Measurements from ENCODE around the gene DOK7.

Gene DOK7

DNA sequence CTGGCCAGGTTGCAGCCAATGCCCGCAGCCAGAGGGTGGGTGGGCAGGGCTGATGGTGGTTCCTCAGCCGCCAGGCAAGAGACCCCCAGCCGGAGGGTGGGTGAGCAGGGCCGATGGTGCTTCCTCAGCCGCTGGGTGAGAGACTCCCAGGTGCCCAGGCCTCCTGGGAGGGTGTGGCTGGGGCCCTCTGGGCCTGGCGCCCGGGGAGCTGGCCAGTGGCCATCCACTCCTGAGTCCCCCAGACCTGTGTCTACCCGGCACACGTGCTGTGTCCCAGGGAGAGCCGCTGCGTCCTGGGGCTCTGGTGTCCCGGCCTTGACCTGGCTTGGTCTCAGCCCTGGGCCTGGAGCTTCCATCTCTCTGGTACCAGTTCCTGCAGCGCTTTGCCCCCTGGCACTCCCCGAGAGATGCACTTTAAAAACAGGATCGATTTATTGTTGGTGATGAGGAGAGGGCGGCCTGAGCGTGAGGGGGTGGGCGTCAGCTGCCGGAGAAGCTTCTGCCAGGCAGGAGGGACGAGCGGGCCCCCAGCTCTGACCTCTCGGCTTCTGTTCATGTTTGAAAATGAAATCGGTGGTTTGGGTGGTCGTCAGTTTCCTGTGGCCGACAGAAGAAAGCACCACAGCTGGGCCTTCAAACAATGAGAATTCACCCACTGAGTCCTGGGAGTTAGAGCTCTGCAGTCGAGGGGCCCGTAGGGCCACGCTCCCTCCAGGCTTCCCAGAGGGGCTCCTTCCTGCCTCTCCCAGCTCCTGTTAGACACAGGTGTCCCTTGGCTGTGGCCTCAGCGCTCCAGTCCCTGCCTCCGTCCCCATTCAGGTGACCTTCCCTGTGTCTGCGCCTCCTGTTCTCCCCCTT is 6.5 kb downstream of the DOK7 start:
- H3K36me3 Mint-ChIP-seq = no peaks in the 10 kb centered on the region
- peaks cover 8% of the 10 kb centered on the region for H3K27me3 Mint-ChIP-seq
- DNase-seq = no peak
- no peaks in the 10 kb centered on the region for H3K4me1 Mint-ChIP-seq
- H3K27ac Mint-ChIP-seq = no peak overlapping the region
- CTCF ChIA-PET = interaction anchor here (0.9 kb wide), 1 partner anchor 11 kb away, joined by 3 read pairs; no protein-coding TSS in a partner anchor
- H3K4me3 Mint-ChIP-seq = no peak overlapping the region
- no peaks in the 10 kb centered on the region for H3K9me3 Mint-ChIP-seq

DNA sequence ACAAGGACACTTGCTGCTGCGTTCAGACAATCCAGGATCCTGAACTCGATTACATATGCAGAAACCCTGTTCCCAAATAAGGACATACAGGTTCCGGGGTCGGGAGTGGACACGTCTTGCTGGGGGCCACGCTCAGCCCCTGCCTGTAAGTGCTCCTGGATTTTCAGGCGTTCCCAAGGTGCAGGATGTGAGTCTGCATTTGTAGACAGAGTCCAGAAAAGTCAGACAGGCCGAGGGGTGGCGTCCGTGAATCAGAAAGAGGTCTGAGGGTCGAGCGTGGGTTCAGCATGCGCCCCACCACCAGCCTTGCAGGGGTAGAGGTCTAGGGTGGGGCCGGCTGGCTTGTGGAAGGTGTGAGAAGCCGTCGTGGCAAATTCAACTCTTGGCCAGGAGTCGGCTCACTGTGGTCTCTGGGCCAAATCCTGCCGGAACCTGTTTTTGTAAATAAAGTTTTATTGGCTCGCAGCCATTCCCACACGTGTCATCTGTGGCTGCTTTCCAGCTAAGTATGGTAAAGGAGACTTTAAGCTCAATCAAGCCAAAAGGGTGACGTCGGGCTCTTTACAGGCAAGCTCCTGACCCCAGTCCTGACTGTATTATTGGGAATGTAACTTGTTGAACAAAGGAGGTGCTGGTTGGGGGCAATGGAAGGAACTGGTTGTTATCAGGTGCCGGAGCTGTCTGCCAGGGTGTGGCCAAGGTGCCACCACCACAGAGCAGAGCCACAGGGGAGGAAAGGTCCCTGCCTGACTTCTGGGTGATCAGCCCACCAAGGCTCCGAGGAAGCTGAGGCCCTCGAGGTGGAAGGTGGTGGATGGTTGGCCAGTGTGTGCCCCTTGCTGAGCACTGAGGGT is 7.4 kb downstream of the DOK7 start:
- H3K36me3 Mint-ChIP-seq = no peaks in the 10 kb centered on the region

DNA sequence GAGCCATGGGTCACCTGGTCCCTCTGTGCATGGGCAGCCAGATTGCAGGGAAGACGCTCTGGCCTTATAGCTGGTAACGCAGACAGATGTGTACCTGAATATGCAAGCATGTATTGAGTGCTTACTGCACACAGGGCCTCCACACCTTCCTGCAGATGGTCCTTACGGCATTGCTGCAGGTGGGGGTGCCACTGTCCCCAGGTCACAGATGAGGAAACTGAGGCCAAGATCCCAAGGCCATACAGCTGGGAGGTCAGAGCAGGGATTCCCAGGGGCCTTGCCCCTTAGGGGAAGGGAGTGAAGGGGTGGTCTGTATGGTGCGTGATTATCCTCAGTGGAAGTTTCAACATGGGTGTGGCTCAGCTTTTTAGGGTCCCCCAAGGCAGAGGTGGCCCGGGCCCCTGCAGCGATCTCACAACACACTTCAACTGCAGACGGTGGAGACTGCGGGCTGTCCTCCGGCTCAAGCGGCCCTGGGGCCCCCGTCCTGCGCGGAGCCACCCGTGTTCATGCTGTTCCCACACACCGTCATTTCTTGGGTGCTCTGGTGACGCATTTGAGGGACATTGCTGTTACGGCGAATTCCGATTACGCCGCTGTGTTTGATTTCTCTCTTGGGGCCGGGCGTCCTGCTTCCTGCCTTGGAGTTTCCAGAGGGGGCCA is 8.1 kb downstream of the DOK7 start:
- no peak overlapping the region for H3K4me3 Mint-ChIP-seq
- no peaks in the 10 kb centered on the region for H3K36me3 Mint-ChIP-seq
- H3K9me3 Mint-ChIP-seq = no peaks in the 10 kb centered on the region
- no peak overlapping the region for H3K27ac Mint-ChIP-seq
- H3K27me3 Mint-ChIP-seq = no peaks in the 10 kb centered on the region
- CTCF ChIA-PET = interaction anchor here (2.5 kb wide), 1 partner anchor 10 kb away, joined by 8 read pairs; no protein-coding TSS in a partner anchor
- no peak for DNase-seq
- no peaks in the 10 kb centered on the region for H3K4me1 Mint-ChIP-seq

More for the DNA sequence above, 7.4 kb downstream of the DOK7 start:
- no peak overlapping the region for H3K4me3 Mint-ChIP-seq
- H3K27me3 Mint-ChIP-seq = no peaks in the 10 kb centered on the region
- DNase-seq = no peak
- H3K9me3 Mint-ChIP-seq = no peaks in the 10 kb centered on the region
- no peaks in the 10 kb centered on the region for H3K4me1 Mint-ChIP-seq
- H3K27ac Mint-ChIP-seq = no peak overlapping the region
- CTCF ChIA-PET = interaction anchor here (0.9 to 2.5 kb wide), 2 partner anchors 10 to 11 kb away, joined by 3 to 8 read pairs; no protein-coding TSS in a partner anchor

DNA sequence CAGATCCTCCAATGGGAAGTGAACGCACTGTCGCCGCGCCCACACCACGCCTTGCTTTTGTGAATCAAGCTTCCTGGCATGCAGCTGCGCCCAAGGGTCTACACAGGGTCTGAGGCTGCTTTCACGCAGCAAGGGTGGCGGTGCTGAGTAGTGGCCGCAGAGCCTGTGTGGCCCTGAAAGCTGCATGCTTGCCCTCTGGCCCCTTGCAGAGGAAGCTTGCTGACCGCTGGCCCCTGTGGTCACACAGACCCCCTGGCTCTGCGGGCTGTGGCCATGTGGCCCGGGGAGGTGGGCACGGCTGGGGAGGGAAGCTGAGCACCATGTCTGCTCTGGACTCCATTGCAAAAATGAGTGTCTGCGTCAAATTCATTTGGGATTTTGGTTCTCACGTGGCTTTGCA is 8.8 kb downstream of the DOK7 start:
- DNase-seq = no peak
- H3K4me1 Mint-ChIP-seq = no peaks in the 10 kb centered on the region
- H3K4me3 Mint-ChIP-seq = no peak overlapping the region
- no peaks in the 10 kb centered on the region for H3K27me3 Mint-ChIP-seq
- H3K9me3 Mint-ChIP-seq = no peaks in the 10 kb centered on the region
- CTCF ChIA-PET = interaction anchor here (2.5 kb wide), 1 partner anchor 9 kb away, joined by 8 read pairs; no protein-coding TSS in a partner anchor
- no peak overlapping the region for H3K27ac Mint-ChIP-seq
- no peaks in the 10 kb centered on the region for H3K36me3 Mint-ChIP-seq

DNA sequence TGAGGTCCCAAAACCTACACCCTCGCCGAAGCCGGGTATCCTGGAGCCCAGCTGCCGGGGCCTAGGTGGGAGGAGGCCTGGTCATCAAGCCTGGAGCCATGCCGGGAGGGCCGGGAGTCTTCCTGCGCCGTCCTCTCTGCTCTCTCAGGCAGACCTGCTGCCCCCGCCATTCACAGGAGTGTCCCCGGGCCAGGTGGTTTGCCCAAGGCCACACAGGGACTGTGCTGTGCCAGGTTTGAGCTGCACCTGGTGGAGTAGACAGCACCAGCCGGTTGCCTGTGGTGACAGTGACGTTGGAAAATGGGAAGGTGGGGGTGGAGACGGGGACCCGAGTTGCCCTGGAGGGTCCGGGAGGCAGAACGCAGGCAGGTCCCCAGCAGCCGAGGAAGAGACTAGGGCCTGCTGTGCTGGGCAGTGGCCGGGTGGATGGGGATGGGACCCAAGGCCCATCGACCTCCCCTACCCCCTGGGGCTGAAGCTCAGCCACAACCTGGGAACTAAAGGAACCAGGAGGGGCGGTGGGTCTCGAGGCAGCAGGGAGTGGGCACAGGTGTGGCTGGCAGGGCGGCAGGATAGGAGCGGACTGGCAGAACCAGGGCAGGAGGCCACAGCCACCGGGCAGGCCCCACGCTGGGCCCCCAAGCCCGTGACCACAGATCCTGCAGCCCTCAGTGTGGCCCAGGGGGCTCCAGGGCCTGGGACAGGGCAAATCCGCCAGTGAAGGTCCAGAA is 9.5 kb downstream of the DOK7 start:
- no peak overlapping the region for H3K4me3 Mint-ChIP-seq
- no peaks in the 10 kb centered on the region for H3K36me3 Mint-ChIP-seq
- CTCF ChIA-PET = interaction anchor here (2.5 kb wide), 1 partner anchor 9 kb away, joined by 8 read pairs; no protein-coding TSS in a partner anchor
- no peaks in the 10 kb centered on the region for H3K9me3 Mint-ChIP-seq
- H3K27me3 Mint-ChIP-seq = no peaks in the 10 kb centered on the region
- DNase-seq = no peak
- H3K4me1 Mint-ChIP-seq = no peaks in the 10 kb centered on the region
- no peak overlapping the region for H3K27ac Mint-ChIP-seq

DNA sequence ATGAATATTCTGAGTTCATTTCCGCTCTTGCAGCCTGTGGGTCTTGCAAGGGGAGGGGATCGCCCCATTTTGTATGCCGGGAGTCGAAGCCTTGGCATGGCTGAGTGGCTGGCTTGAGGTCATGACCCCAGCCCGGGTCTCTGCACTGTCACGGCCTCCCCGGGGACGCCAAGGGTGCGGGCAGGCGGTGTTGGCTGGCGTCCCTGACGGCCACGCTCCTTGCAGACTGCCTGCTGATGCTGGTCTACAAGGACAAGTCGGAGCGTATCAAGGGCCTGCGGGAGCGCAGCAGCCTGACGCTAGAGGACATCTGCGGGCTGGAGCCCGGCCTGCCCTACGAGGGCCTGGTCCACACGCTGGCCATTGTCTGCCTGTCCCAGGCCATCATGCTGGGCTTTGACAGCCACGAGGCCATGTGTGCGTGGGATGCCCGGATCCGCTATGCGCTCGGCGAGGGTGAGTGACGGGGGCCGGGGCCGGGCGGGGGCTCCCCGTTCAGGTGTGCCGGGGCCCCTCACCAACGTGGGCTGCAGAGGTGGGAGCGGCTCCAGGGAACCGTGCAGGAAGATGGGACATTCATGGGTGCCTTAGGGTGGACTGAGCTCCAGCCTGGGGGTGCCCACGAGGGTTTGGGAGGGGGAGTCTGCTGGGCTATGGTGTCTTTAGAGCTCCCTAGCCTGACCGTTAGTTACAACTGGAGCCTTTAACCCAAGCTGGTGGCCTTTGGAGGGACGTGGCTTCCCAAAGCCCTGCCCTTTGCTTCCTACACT is 10.3 kb downstream of the DOK7 start:
- no peaks in the 10 kb centered on the region for H3K27me3 Mint-ChIP-seq
- H3K36me3 Mint-ChIP-seq = no peaks in the 10 kb centered on the region
- H3K9me3 Mint-ChIP-seq = no peaks in the 10 kb centered on the region
- CTCF ChIA-PET = no interaction called here
- H3K4me1 Mint-ChIP-seq = no peaks in the 10 kb centered on the region
- H3K27ac Mint-ChIP-seq = no peak overlapping the region
- H3K4me3 Mint-ChIP-seq = no peak overlapping the region
- DNase-seq = no peak

DNA sequence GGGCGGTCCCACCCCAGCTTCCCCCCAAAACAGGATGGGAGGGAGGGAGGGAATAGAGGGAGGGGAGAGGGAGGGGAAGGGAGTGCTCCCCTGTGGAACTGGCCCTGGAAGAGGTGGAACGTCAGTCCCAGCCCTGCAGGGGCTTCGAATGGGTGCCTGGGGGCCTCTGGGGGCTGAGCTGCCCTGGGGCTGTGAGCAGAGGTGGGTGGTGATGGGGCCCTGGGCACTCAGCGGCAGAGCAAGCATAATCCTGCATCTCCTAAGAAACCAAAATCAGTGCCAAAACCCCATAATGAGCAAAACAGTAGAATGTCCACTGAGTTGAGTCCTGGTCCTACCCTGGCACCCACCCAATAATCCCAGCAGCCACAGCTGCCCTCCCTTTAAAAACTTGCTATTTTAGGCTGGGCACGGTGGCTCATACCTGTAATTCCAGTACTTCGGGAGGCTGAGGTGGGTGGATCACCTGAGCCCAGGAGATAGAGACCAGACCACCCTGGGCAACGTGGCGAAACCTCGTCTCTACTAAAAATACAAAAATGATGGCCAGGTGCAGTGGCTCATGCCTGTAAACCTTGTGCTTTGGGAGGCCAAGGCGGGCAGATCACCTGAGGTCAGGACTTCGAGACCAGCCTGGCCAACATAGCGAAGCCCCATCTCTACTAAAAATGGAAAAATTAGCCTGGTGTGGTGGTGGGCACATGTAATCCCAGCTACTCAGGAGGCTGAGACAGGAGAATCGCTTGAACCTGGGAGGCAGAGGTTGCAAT is 11.1 kb downstream of the DOK7 start:
- Mint-ChIP-seq H3K27ac (no peak overlapping the region), H3K27me3 (no peaks in the 10 kb centered on the region), H3K36me3 (no peaks in the 10 kb centered on the region), H3K4me1 (no peaks in the 10 kb centered on the region), H3K4me3 (no peak overlapping the region), H3K9me3 (no peaks in the 10 kb centered on the region)
- CTCF ChIA-PET = no interaction called here
- DNase-seq = no peak

DNA sequence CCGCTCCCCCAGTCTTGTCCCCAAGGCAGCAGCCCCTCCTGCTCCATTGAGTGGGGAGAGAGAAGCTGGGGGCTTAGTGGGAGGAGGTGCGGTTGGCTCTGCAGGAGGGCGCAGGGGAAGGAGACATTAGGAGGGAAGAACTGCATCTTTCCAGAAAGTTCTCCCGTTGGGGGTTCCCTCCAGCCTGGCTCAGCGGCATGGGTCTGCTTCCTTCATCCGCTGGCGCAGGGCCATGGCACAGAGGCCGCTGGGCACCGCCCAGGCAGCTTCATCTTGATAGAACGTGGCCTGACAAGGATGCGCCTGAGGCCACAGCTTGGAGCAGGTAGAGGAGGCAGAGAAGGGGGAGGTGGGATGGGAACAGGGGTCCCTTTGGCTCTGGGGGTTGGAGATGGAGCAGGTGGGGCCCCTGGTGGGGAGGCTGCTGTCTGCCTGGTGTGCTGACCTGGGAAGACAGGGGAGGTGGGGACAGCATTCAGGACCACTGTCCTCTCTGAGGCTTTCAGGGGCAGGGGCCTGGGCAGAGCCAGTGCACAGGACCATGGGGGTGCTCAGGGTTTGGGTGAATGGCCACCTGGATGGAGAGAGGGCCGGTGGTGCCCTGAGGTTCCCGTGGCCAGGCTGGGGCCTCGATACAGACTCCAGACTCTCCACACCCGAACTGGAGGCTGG is 12.1 kb downstream of the DOK7 start:
- H3K27ac Mint-ChIP-seq = no peak overlapping the region
- CTCF ChIA-PET = no interaction called here

DNA sequence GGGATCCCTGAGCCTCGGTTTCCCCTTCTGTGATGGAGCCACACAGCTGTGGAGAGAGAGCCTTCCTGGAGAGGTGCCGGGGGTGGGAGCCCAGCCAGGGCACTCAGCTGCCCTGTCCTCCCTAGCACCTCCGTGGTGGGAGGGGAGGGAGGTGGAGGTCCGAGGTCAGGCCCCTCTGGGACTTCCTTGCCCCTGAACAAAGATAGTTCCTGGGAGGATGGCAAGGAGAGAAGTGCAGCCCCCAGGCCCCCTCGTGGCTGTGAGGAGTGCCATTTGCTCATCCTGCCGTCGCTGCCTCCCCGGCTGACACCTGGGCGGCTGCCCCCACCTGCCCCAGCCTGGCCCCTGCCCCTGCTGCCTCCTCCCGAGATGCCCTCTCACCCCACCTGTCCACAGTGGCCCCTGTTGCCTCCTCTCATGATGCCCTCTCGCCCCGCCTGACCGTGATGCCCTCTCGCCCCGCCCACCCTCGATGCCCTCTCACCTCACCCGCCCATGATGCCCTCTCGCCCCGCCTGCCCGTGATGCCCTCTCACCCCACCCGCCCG is 12.7 kb downstream of the DOK7 start:
- Mint-ChIP-seq H3K9me3 (no peaks in the 10 kb centered on the region), H3K36me3 (no peaks in the 10 kb centered on the region), H3K4me1 (no peaks in the 10 kb centered on the region), H3K4me3 (no peak overlapping the region), H3K27me3 (peaks cover 6% of the 10 kb centered on the region), H3K27ac (no peak overlapping the region)
- CTCF ChIA-PET = no interaction called here
- DNase-seq = no peak

More for the DNA sequence above, 12.1 kb downstream of the DOK7 start:
- Mint-ChIP-seq H3K9me3 (no peaks in the 10 kb centered on the region), H3K4me1 (no peaks in the 10 kb centered on the region), H3K27me3 (no peaks in the 10 kb centered on the region), H3K36me3 (no peaks in the 10 kb centered on the region), H3K4me3 (no peak overlapping the region)
- DNase-seq = no peak

DNA sequence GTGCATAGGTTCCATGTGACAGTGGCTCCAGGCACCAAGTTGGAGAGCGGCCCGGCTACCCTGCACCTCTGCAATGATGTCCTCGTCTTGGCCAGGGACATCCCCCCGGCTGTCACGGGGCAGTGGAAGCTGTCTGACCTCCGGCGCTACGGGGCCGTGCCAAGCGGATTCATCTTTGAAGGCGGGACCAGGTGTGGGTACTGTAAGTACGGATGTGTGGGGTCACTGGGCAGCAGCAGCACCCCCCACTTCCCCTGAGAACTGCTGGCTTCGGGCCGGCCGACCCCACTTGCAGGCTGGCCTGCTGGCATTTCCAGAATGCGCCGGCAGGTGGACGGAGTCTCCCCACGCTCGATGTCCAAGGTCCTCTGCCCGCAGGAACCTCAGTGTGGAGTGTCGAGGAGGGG is 13.2 kb downstream of the DOK7 start:
- CTCF ChIA-PET = no interaction called here
- H3K4me1 Mint-ChIP-seq = no peaks in the 10 kb centered on the region
- H3K27me3 Mint-ChIP-seq = peaks cover 12% of the 10 kb centered on the region
- H3K4me3 Mint-ChIP-seq = no peak overlapping the region
- no peaks in the 10 kb centered on the region for H3K36me3 Mint-ChIP-seq
- H3K9me3 Mint-ChIP-seq = no peaks in the 10 kb centered on the region
- H3K27ac Mint-ChIP-seq = no peak overlapping the region
- no peak for DNase-seq

DNA sequence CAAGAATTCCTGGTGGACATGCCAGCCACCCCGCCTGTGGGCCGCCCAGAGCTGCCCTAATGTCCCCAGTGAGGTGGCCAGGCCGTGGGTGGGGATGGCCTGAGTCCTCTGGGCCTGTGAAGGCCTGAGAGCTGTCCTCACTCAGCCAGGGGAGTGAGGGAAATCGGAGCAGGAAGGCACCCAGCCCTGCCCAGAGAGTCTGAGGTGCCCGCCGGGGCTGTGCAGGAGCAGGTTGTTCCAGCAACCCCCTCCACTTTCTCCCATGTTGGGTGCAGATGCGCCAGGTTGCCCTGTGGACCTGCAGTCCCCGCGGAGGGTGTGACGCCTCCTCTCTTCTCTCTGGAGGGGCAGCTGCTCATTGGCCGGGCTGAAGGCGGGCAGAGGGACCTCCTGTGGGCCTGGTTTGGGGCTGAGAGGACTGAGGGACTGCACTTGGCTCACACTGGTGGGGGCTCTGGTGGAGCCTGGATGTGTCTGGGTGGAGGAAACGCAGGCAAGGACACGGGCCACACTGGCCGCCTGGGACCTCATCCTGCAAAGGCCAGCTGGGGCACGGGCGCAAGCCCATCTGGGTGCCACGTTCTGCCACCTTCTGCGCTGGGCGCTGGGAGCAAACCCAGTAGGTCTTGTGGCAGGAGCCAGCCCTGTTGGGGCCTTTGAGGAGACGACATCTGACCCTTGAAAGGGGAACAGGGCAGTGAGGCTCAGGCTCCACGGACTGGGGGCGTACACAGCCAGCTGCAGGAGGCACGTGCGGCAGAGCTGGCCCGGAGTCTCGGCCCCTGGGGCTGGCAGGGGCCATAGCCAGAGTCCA is 14.0 kb downstream of the DOK7 start:
- no peaks in the 10 kb centered on the region for H3K9me3 Mint-ChIP-seq
- no peaks in the 10 kb centered on the region for H3K36me3 Mint-ChIP-seq
- H3K4me1 Mint-ChIP-seq = no peaks in the 10 kb centered on the region
- peaks cover 20% of the 10 kb centered on the region for H3K27me3 Mint-ChIP-seq
- CTCF ChIA-PET = no interaction called here
- no peak overlapping the region for H3K4me3 Mint-ChIP-seq
- DNase-seq = no peak
- no peak overlapping the region for H3K27ac Mint-ChIP-seq
